Amygdala (tissue), 56 donors: ENCODE measurements around the gene INSM1.
"Not testable (repeated sequence)": the region's sequence is repeated elsewhere in the genome, so short reads cannot be mapped to it uniquely, and the experiment has no call there.

ENCODE experiments used
- DNase-seq, 56 donors: peaks; one replicate each; lab custom pipeline; 2025; lab: John Stamatoyannopoulos, UW

The INSM1 gene, protein sequence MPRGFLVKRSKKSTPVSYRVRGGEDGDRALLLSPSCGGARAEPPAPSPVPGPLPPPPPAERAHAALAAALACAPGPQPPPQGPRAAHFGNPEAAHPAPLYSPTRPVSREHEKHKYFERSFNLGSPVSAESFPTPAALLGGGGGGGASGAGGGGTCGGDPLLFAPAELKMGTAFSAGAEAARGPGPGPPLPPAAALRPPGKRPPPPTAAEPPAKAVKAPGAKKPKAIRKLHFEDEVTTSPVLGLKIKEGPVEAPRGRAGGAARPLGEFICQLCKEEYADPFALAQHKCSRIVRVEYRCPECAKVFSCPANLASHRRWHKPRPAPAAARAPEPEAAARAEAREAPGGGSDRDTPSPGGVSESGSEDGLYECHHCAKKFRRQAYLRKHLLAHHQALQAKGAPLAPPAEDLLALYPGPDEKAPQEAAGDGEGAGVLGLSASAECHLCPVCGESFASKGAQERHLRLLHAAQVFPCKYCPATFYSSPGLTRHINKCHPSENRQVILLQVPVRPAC

DNA sequence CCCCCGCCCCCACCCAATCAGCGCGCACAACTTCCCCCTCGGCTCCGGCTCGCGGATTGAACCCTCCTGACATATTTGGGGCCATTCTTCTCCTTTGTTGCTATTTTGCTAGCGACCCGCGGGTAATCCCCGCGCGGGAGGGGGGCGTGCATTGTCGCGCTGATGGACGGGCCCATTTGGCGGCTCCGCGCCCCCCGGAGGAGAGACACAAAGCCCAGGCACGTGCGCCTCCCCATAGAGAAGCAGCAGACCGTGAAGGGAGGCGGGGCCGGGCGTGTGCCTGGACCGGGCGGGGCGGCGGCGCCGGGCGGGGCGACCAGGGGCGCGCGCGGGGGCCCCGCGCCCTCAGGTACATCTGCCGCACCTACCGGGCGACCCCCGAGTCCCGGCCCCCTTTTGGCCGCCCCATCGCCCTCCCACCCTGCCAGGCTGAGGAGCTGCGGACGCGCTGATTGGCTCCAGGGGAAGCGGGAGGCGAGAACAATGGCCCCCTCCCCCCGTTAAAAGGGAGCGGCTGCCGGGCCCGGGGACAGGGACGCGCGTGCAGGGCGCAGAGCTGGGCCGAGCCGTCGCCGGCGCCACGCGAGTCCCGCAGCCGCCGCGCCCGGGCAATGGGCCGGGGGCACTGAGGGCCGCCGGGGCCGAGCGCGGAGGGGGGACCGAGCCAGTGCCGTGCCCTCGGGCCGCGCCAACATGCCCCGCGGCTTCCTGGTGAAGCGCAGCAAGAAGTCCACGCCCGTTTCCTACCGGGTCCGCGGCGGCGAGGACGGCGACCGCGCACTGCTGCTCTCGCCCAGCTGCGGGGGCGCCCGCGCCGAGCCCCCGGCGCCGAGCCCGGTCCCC lies at the start of gene INSM1:
Gene INSM1 (plus strand): TSS at position 530 of the 843 bp plus-strand sequence. CDS start 164 bp downstream, at position 694.
- peak in 36 of 56 donors; percentile 21 to 86 (median 56) for DNase-seq

DNA sequence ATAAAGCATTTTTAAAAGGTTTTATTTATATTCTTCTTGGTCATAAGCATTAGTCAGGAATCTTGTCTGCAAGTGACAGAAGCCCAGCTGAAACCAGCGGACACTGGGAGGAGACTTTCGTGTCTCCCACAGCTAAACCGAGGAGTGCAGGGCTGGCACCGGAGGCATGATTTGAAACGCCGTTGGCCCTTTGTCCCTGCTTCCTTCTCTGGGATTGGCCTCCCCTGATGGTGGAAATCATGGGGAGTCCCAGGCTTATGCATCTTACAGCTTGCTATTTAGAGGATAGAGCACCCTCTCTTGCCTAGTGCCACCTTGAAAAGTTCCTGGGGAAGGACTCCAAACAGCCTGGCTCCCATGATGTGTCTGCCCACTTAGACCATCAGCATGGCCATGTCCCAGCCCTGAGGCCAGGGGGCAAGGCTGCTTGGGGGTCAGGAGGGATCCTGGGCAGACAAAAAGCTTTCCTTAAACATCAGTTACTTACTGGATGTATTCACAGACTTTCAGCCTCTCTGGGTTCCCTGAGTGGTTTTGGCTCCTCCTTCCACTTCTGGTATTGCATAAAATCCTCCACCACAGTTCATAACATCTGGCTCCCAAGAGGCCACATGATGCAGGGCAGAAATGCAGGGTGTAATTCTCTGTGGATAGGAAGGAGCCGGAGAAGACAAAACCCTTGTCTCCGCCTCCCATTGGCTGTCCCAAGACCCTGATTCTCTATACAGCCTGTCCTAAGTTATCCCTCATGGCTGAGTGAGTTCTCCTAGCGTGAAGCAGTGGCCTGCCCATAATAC lies 49.3 kb upstream of the INSM1 start:
- DNase-seq: no peak

DNA sequence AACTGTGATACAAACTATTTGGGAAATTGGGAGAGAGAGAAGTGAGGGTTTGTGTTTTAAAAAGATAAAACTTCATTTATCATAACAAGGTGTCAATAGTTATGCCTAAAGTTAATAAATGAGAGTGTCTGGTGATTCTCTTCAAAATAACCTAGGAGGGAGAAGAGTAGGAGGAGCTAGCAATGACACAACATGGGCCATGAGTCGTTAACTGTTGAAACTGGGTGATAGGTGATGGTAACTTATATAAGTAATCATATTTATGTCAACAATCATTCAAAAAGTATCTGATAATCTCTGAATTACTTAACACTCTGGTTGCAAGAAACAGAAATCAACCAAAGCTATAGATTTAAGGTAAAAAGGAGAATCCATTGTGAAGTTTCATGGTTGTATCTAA lies 46.8 kb upstream of the INSM1 start:
- no peak for DNase-seq

DNA sequence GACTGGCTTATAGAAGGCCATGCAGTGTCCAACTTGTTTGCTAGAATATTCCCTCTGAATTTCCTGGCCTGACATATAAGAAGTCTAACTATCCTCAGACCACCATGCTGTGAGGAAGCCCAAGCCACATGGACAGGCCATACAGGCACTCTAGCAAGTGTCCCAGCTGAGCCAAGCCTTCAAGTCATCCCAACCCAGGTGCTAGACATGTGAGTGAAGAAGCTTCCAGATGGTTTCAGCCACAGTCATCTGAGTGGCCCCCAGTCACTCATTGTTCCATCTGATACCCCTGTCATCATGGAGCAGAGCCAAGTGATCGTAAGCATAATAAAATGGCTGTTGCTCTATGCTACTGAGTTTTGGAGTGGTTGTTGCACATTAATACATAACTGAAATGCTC lies 46.0 kb upstream of the INSM1 start:
- DNase-seq: no peak

DNA sequence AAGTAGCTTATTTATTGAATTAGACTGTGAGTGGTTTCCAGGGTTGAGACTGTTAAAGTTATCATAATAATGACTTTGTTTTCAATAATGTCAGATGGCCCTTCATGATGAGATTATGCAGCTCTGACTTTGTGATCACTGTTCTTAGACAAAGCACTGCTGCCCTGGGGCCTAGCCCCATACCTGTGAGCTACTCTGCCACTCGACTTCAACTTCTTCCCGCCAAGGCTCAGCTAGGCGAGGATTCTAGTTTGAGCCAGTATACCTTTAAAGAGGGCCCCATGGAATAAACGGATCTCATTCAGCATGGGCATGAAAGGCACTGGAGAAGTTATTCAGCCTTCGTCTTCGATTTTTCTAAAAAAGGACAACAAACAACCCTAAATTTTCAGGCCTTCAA lies 45.0 kb upstream of the INSM1 start:
- DNase-seq: no peak

DNA sequence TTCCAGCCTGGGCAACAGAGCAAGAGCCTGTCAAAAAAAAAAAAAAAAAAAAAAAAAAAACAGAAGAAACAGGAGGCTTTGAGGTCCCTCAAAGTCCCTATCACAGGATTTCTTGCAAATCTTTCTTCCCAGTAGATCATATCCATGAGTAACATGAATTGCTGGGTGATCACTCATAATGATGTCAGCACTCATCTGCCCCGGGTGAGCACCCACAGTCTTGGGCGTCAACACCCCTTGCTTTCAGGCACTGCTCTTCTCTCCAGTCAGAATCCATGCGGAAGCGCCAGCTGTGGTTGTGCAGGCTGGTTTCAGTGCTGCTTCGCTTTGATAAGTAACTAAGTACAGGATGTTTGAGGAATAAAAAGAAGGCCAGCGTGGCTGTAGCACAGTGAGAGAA lies 40.2 kb upstream of the INSM1 start:
- DNase-seq: no peak

DNA sequence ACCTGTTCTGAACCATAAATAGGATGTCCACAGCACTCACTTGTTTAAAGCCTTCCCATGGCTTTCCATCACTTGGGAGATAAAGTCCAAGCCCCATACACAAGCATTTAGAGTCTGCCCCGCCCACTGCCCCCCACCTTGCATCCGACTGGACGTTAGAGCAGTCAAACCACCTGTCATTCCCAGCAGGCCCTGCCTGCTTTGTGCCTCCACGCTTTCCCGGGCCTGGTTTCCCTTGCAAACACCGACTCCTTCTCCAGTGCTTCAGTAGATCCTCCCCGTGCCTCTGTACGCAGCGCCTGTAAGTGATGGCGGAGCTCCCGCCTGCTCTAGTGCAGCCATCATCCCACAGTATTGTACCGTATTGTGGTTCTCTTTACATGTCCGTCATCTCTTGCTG lies 38.3 kb upstream of the INSM1 start:
- no peak for DNase-seq

DNA sequence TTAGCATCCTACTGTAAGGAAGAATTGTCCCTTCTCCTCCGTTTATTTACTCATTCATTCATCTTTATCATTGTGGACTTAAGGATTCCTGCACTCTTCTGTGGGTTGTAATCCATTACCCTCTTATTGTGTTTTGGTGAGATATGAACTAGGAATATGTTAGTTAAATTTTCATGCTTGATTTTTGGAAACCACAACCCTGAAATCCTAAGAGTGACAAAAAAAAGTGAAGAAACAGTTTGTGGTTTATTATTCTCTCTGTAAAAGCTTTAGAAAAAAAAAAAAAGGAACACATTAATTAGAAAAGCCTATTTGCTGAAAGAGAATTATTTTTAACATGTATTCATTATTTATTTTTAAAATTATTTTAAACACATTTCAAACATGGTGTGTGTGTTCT lies 36.7 kb upstream of the INSM1 start:
- no peak for DNase-seq

DNA sequence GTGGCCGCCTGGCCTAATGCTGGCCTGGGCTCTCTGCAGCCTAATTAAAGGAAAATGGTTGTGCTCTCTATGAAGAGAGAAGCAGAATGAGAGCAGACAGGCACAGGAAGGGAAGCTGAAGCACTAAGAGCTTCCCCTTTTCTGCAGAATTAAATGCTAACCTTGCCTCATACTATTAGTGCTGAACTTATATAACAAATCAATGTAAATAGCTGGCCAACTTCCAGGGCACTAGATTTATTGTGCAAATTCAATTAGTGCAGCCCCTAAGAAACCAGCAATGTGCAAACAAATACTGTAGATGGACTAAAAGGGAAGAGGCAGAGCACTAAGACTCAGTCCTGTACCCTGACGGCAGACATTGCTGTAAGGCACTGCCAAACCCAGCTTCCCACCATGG lies 36.1 kb upstream of the INSM1 start:
- no peak for DNase-seq

DNA sequence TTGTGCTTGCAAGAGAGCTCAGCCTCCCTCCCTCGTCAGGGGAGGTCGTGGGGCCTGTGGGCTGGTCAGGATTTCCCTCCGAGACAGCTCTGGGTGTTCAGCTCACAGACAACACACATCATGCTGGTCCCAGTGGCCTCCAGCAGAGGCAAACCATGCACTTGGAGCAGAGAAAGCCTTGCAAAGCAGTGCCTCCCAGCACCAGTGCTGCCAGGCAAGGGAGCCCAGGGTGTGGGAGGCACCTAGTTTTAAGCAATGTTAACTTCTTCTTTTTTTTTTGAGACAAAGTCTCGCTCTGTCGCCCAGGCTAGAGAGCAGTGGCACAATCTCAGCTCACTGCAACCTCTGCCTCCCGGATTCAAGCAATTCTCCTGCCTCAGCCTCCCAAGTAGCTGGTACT lies 34.0 kb upstream of the INSM1 start:
- DNase-seq: no peak

DNA sequence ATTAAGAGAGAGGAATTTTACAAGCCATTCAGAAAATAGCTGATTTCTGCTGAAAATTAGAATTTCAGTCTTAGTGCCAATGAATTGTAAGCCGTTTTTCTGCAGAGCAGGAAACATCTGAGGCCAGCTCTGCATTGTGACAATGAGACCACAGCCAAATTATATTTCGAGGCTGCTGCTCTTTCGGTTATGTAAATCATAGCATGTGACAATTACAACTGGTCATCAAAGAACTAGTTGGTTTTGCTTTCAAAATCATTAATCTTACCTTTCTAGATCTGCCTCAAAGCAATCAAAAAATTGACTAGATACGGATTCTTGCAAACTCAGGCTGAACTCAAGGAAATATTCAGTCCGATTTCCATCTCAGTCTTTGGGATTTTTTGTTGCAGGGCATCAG lies 33.4 kb upstream of the INSM1 start:
- no peak for DNase-seq

DNA sequence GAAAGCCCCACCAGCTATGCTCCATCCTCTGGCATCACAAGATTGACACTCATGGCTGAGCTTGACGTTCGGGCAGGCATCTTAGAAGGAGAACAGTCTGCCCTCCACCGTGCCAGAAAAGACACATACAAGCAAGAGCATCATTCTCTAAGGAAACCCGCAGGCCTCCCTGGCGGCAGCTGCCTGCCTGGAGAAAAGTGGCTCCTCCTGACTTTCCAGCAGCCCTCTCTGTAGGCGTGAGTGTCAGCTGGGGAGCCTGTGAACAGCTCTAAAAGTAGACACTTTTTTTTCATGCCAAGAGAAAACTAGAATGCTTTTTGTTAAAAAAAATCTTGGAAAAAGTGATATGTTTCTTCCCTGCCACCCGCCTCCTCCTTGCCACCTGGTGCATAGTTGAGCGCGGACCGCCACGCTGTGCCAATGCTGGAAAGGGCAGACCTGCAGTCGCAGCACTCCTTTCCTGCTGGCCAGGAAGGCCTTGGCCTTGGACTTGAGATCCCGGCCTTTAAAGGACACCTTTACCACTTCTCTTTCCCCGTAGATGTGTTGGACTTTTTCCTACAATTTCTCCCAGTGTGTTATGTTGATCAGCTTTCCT lies 29.7 kb upstream of the INSM1 start:
- peak in 16 of 56 donors; percentile 8 to 57 (median 20) for DNase-seq

DNA sequence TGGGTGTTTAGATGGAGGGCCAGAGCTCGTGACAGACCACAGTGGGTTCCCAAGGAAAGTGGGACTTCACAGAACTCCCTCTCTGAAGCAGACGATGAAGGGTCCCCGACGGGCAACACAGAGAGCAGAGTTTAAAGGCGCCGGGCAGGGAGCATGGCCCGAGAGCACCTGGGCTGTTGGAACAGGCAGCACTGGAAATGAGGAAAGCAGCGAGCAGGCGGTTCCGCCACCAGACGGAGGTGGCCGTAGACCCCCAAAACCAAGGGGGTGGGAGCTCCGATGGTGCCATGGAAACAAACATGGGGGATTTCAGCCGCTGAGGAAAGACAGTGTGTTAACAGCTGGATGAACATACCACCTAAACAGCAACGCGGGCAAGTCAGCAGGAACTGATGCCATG lies 27.5 kb upstream of the INSM1 start:
- DNase-seq: no peak

DNA sequence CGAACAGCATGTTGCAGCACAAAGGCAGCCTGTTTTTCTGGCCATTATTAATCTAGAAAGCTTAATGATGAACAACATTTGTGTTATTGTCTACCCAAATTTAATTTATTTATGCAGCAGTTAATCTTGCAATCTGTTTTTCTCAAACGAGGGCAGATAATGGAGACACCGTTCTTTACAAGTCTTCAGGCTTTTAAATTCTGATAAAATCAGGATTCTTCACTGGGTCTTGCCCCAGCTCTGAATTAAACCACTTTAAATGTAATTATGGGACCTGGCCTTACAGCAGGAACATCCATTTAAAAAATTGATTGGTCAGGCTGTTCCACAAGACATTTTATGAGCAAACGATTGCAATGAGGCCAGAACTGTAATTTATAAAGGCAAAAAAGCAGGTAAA lies 26.5 kb upstream of the INSM1 start:
- no peak for DNase-seq

DNA sequence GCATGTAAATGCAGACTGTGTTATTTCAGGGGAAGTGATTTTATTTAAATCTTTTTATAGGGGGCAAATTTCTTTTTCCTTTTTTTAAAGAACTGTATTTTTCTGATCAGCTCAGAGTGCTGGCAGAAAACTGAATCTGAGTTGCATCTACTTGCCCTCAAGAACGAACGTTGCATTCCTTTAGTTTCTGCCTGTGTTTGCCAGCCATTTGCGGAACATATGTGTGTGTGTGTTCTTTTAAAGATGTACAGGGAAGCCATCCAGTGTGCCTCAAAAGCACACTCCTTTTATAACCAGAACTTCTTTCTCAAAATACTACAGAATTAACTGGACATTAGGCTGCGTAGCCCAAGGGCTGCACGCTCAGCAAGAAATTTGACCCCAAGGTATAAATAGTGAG lies 25.8 kb upstream of the INSM1 start:
- no peak for DNase-seq

DNA sequence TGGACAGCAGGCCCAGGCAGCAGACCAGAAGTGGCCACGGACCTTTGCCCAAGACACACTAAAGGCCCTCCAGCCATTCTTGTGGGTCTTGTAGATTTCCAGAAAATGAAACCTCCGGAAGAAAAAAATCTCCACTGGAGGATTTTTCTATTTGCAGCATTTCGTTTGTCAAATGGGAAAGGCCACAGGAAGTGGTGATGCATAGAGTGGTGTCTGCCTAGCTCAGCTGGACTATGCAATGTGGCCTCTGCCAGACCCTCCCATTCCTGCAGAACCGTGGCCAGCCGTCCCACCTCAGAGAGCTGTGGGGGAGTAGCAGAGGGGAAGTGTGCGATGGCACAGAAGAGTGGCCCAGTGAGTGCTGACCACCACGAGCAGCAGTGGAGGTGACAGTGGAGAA lies 24.0 kb upstream of the INSM1 start:
- DNase-seq: no peak

DNA sequence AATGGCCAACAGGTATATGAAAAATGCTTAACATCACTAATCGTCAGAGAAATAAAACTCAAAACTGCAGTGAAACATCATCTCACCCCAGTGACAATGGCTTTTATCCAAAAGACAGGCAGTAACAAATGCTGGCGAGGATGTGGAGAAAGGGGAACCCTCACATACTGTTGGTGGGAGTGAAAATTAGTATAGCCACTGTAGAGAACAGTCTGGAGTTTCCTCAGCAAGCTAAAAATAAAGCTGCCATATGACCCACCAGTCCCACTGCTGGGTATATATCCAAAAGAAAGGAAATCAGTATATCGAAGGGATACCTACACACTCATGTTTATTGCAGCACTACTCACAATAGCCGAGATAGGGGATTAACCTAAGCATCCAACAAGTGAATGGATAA lies 23.4 kb upstream of the INSM1 start:
- no peak for DNase-seq

DNA sequence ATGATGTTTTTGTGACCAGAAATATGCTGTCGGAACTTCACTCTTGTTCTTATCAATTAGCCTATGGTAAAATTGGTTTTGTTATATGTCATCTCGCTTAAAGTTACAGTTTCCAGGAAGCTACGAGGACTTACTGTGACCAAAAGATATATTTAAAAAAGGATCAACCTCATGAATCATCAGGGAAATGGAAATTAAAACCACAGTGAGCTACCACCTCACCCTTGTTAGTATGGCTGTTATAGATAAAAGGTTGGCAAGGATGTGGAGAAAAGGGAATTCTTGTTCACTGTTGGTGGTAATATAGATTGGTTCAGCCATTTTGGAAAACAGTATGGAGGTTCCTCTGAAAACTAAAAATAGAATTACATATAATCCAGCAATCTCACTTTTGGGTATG lies 14.3 kb upstream of the INSM1 start:
- no peak for DNase-seq

DNA sequence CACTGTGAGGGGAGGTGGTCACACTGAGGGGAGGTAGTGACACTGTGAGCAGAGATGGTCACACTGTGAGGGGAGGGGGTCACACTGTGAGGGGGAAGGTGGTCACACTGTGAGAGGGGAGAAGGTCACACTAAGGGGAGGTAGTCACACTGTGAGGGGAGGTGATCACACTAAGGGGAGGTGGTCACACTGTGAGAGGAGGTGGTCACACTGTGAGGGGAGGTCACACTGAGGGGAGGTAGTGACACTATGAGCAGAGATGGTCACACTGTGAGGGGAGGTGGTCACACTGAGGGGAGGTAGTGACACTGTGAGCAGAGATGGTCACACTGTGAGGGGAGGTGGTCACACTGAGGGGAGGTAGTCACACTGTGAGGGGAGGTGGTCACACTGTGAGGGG lies 12.4 kb upstream of the INSM1 start:
- not testable (repeated sequence) for DNase-seq

DNA sequence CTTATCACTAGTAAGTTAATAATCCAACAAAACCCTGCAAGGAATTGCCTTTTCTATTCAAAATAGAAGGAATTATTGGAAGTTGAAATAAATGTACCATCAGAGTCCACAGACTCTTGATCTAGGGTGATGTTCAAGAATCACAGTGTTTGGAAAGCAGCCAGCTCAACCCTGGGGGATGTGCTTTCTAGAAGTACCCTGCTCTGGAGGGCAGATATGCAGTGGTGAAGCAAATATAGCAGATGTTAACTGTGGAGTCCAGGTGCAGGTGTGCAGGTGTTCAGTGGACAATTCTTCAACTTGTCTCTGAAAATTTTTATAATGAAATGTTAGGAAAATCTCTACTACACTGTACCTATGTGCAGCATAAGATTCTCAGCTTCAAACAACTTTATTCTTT lies 9.1 kb upstream of the INSM1 start:
- DNase-seq: no peak
